Measurements from ENCODE around the gene CHRD. TPM values are rescaled to one million over a fixed set of nuclear protein-coding genes. Genes with fewer than 3 reads are reported as not detected.

CHRD gene
- total RNA-seq, 1 experiment from 2014 or later = not detected

DNA sequence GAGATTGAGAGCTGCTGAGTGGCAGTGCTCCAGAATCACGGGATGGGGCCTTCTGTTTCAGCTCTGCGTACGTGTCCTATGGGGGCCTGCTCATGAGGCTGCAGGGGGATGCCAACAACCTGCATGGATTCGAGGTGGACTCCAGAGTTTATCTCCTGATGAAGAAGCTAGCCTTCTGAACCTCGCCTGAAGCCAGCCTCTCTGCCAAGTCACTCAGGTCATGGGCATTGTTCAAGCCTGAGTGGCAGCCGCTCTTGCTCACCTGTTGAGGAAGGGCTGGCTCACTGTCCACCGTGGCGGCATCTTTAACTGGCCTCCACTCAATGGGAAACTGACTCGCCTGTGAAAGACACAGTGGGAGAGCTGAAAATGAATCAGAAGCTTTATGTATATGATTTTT lies 11.7 kb upstream of the CHRD start:
- Histone ChIP-seq H3F3A (ENCODE audit: low read length, unreplicated experiment) (no peaks in the 10 kb centered on the region), H3K9me2 (replicated peaks; ENCODE audit: low read length) (no peaks in the 10 kb centered on the region), H3K4me2 (ENCODE audit: low read length) (no peak overlapping the region), H3K9me3 (ENCODE audit: low read length) (no peaks in the 10 kb centered on the region), H2AFZ (ENCODE audit: low read length) (no peak overlapping the region), H3K27me3 (ENCODE audit: low read length) (no peaks in the 10 kb centered on the region), H3K79me2 (ENCODE audit: low read length) (peaks cover 24% of the 10 kb centered on the region), H3K27ac (ENCODE audit: low read length) (no peak overlapping the region), H4K20me1 (ENCODE audit: low read length) (peaks cover 24% of the 10 kb centered on the region), H3K36me3 (ENCODE audit: low read depth, low read length) (peaks cover 26% of the 10 kb centered on the region), H3K9ac (ENCODE audit: low read length) (no peak overlapping the region), H3K4me3 (ENCODE audit: low read length) (no peak overlapping the region), H3K4me1 (ENCODE audit: insufficient read depth, low read length) (peaks cover 15% of the 10 kb centered on the region)
- ChIA-PET CTCF (no interaction called here), POLR2A (ENCODE audit: unreplicated experiment) (no interaction called here)
- no TSS peak for BruUV-seq (replicated peaks)
- DNase-seq = no peak
- TF ChIP-seq EZH2 (IDR thresholded peaks at IDR 0.05; ENCODE audit: low read length, unreplicated experiment) (no peak), EZH2phosphoT487 (IDR thresholded peaks at IDR 0.05; ENCODE audit: borderline replicate concordance, low read length) (no peak)
- TF ChIP-seq, protein P1, sequence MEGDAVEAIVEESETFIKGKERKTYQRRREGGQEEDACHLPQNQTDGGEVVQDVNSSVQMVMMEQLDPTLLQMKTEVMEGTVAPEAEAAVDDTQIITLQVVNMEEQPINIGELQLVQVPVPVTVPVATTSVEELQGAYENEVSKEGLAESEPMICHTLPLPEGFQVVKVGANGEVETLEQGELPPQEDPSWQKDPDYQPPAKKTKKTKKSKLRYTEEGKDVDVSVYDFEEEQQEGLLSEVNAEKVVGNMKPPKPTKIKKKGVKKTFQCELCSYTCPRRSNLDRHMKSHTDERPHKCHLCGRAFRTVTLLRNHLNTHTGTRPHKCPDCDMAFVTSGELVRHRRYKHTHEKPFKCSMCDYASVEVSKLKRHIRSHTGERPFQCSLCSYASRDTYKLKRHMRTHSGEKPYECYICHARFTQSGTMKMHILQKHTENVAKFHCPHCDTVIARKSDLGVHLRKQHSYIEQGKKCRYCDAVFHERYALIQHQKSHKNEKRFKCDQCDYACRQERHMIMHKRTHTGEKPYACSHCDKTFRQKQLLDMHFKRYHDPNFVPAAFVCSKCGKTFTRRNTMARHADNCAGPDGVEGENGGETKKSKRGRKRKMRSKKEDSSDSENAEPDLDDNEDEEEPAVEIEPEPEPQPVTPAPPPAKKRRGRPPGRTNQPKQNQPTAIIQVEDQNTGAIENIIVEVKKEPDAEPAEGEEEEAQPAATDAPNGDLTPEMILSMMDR (conservative IDR thresholded peaks at IDR 0.05; ENCODE audit: low read depth, low read length) = no peak
- ATAC-seq = no peak
- intact Hi-C loops (cut with micrococcal nuclease) = no loop called here

DNA sequence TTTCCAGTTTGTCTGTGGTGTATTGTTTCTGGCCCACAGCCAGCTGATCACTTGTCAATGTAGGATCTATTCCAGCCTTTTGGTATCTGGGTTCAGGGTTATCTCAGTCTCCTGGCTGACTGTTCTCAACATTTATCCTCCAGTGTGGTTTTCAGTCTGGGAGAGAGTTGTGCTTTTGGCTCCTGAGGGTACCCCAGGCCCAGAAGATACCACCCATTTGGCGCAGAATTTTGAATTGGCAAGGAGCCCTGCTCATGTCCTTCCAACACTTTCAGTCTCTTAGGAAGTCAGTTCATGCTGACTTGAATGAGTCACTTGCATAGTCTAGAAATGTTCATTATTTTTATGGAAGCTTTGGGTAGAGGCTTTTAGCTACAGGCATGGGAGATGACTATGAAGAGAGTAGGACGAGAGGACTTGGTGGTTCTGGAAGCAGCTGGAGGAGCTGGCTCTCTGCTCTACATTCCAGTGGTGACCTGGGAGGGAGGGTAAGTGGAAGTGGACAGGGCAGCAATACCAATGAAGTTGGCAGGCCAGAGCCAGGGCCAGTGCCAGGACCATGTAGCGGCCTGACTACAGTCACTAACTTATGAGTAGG lies 11.2 kb upstream of the CHRD start:
- Histone ChIP-seq H4K20me1 (ENCODE audit: low read length) (peaks cover 24% of the 10 kb centered on the region), H3K4me1 (ENCODE audit: insufficient read depth, low read length) (peaks cover 15% of the 10 kb centered on the region), H3K79me2 (ENCODE audit: low read length) (peaks cover 20% of the 10 kb centered on the region), H3F3A (ENCODE audit: low read length, unreplicated experiment) (no peaks in the 10 kb centered on the region), H3K4me2 (ENCODE audit: low read length) (no peak overlapping the region), H3K9ac (ENCODE audit: low read length) (no peak overlapping the region), H3K9me2 (replicated peaks; ENCODE audit: low read length) (no peaks in the 10 kb centered on the region), H3K4me3 (ENCODE audit: low read length) (no peak overlapping the region), H2AFZ (ENCODE audit: low read length) (no peak overlapping the region), H3K36me3 (ENCODE audit: low read depth, low read length) (peaks cover 26% of the 10 kb centered on the region), H3K9me3 (ENCODE audit: low read length) (no peaks in the 10 kb centered on the region), H3K27ac (ENCODE audit: low read length) (no peak overlapping the region), H3K27me3 (ENCODE audit: low read length) (no peaks in the 10 kb centered on the region)
- BruUV-seq (replicated peaks) = no TSS peak
- ATAC-seq (no peak), DNase-seq (no peak)
- POLR2A ChIA-PET (ENCODE audit: unreplicated experiment) = no interaction called here
- intact Hi-C loops (cut with micrococcal nuclease) = no loop called here
- CTCF ChIA-PET = interaction anchor here (0.6 kb wide), 1 partner anchor 65 kb away, joined by 4 read pairs; no protein-coding TSS in a partner anchor
- no peak for TF ChIP-seq EZH2phosphoT487 (IDR thresholded peaks at IDR 0.05; ENCODE audit: borderline replicate concordance, low read length)
- TF ChIP-seq, protein P1 (conservative IDR thresholded peaks at IDR 0.05; ENCODE audit: low read depth, low read length) = no peak
- TF ChIP-seq EZH2 (IDR thresholded peaks at IDR 0.05; ENCODE audit: low read length, unreplicated experiment) = no peak

DNA sequence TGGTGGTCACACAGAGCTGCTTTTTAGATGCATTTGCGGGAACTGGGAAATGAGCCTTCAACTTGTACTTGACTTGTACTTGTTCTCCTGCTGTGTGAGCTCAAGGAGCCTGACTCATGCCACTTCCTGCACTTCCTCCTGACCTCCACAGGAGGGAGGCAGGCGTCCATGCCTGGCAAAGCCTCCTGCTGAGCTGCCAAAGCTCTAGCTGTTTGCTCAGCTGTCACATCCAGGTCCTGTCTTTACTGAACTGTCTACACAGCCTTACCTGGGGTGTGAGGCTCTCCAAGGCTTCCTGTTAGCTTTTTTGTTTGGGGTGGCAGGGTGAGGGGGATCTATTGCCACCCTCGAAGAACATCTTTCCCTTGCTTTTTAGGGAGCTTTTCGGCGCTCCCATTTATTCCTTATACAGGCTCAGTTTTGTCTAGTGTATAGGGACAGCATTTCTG lies 8.3 kb upstream of the CHRD start:
- peak; percentile 92 for DNase-seq
- H3K4me2 ChIP-seq (ENCODE audit: low read length) = no peak overlapping the region
- H3K9me2 ChIP-seq (replicated peaks; ENCODE audit: low read length) = no peaks in the 10 kb centered on the region
- H4K20me1 ChIP-seq (ENCODE audit: low read length) = 0 out of 2 replicates have a peak, but pooled peaks cover 13% of the 10 kb centered on the region
- CTCF ChIA-PET = interaction anchor here (0.5 to 2.7 kb wide), 27 partner anchors 10 to 886 kb away, joined by 3 to 24 read pairs (median 4); partner anchors contain the start of genes CLCN2 and POLR2H
- H3K4me1 ChIP-seq (ENCODE audit: insufficient read depth, low read length) = peaks cover 4% of the 10 kb centered on the region; the same call in 1 of the 2 replicates
- BruUV-seq (replicated peaks) = no TSS peak
- no peaks in the 10 kb centered on the region for H3F3A ChIP-seq (ENCODE audit: low read length, unreplicated experiment)
- intact Hi-C loops (cut with micrococcal nuclease) = loop anchor here (1.0 to 10.0 kb wide), 5 partner anchors 45 to 433 kb away; no protein-coding TSS in a partner anchor
- POLR2A ChIA-PET (ENCODE audit: unreplicated experiment) = no interaction called here
- no peaks in the 10 kb centered on the region for H3K9me3 ChIP-seq (ENCODE audit: low read length)
- no peak overlapping the region for H3K4me3 ChIP-seq (ENCODE audit: low read length)
- peaks cover 18% of the 10 kb centered on the region for H3K27me3 ChIP-seq (ENCODE audit: low read length)
- H3K36me3 ChIP-seq (ENCODE audit: low read depth, low read length) = peaks cover 17% of the 10 kb centered on the region
- TF ChIP-seq EZH2phosphoT487 (IDR thresholded peaks at IDR 0.05; ENCODE audit: borderline replicate concordance, low read length) = no peak
- TF ChIP-seq, protein P1 (conservative IDR thresholded peaks at IDR 0.05; ENCODE audit: low read depth, low read length) = peak; percentile 97
- TF ChIP-seq EZH2 (IDR thresholded peaks at IDR 0.05; ENCODE audit: low read length, unreplicated experiment) = no peak
- no peak overlapping the region for H2AFZ ChIP-seq (ENCODE audit: low read length)
- ATAC-seq = peak; percentile 94
- no peak overlapping the region for H3K27ac ChIP-seq (ENCODE audit: low read length)
- no peak overlapping the region for H3K9ac ChIP-seq (ENCODE audit: low read length)
- H3K79me2 ChIP-seq (ENCODE audit: low read length) = no peaks in the 10 kb centered on the region
